ENCODE results near the gene DUOX2.

- no peak for TF ChIP-seq CTCF (IDR thresholded peaks at IDR 0.05; ENCODE audit: low read length)
- no peak for TF ChIP-seq EZH2 (IDR thresholded peaks at IDR 0.05; ENCODE audit: borderline replicate concordance, low read length)
Observed at GRCh38 chr15:45097466-45097865, 16.5 kb downstream of the DUOX2 start.

Measured in OCI-LY1 (cell line).